ENCODE measurements around the gene UBAP2L.
"Not testable (repeated sequence)": the region's sequence is repeated elsewhere in the genome, so short reads cannot be mapped to it uniquely, and the experiment has no call there.

Gene UBAP2L

DNA sequence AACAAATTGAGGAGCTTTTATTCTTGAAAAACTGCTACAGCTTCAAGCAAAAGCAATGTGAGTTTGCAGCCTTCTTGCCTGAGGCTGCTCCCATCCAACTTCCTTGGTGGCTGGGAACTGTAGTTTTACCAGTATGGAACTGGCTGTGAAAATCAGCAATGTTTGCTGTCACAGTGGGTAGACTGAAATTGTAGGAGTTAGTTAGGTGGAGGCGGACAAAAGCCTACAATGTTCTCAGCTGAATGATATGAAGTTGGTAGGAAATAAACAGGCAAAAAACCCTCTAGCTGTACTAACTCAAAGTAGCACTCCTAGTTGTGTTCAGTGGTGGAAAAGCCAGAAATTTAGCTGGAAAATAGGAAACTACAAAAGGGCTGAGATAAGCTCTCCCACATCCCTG, 70.2 kb downstream of the UBAP2L start:
- H3K4me3 ChIP-seq, result no peak overlapping the region
- no peak overlapping the region for H3K27ac ChIP-seq

DNA sequence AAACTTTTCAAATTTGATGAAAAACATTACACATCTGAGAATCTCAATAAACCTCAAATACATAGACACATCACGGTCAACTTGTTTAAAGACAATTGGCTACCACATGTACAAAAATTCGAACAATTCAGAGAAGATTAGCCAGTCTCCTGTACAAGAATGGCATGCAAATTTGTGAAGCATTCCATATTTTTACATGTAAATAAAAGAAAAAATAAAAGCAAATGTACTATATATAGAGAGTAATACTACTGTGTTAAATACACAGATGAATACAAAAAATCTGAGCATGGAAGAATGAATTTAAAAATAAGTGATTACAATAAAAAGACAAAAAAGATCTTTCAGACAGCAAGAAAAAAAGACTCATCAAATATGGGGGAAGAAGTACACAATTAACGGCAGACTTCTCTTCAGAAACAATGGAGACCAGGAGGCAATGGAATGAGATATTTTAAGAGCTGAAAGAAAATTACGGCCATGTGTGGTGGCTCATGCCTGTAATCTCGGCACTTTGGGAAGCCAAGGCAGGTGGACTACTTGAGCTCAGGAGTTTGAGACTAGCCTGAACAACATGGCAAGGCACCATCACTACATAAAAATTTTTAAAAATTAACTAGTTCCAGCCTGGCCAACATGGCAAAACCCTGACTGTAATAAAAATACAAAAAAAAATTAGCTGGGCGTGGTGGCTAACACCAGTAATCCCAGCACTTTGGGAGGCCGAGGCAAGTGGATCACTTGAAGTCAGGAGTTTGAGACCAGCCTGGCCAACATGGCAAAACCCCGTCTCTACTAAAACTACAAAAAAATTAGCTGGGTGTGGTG, 74.9 kb downstream of the UBAP2L start:
- Histone ChIP-seq H3K4me3 (no peak overlapping the region), H3K27ac (no peak overlapping the region)

DNA sequence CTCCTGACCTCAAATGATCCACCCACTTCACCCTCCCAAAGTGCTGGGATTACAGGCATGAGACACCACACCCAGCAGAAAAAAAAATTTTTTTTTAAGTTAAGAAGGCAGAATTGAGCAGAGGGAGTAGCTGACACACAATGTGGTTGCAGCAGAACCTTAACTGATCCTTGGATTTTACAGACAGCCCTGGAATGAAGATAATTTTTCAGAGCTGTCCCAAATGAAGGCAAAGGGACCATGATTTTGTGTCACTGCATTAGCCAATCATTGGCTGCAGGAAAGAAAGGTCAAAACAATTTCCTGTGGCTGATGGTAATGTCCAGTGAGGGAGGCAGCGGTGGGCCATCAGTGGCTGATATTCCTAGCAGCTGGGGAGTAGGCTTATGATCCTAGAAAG, 80.8 kb downstream of the UBAP2L start:
- Histone ChIP-seq H3K27ac (no peak overlapping the region), H3K4me3 (no peak overlapping the region)

DNA sequence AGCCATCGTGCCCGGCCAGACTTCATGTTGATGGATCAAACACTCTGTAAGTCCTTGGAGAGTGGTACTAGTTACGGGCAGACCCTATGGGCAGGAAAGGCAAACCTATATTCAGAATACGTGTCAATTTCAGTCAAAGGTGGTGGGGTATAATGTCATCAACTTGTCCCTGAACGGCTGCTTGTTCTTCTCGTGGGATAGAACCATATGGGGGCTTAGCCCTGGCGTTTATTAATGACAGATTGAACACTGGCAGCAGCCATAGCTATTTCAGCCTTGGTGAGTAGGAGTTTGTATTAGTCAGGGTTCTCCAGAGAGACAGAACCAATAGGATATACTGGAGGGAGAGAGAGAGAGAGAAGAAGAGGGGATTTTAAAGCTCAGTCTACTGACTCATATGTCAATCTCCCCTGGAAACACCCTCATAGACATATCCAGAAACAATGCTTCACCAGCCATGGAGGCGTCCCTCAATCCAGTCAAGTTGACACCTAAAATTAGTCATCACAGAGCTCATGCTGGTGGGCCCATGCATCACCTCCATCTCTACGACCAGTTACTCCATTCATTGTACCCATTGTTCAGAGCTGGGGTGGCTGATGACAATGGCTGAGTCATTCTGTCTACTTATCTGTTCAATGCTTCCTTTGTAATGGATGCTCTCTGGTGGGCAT, 84.0 kb downstream of the UBAP2L start:
- H3K27ac ChIP-seq, result no peak overlapping the region
- H3K4me3 ChIP-seq, result no peak overlapping the region

DNA sequence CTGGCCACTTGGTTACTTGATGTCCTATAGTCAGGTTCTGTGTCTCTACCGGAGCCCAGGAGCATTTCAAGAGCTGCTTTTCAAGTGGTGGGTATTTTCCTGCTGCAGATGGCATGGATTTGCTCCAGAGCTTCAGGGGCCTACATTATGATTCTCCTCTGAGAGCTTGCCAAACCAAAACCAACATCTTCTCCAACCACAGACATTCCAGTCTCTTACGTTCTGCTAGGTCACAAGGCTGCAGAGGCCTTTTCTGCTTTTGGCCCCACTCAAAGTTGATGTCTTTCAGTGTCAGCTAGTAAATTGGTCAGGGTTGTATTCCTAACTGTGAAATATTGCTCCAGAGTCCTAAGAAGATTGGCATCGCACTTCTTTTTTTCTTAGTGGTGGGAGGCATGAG, 85.4 kb downstream of the UBAP2L start:
- H3K27ac ChIP-seq, result no peak overlapping the region
- no peak overlapping the region for H3K4me3 ChIP-seq

DNA sequence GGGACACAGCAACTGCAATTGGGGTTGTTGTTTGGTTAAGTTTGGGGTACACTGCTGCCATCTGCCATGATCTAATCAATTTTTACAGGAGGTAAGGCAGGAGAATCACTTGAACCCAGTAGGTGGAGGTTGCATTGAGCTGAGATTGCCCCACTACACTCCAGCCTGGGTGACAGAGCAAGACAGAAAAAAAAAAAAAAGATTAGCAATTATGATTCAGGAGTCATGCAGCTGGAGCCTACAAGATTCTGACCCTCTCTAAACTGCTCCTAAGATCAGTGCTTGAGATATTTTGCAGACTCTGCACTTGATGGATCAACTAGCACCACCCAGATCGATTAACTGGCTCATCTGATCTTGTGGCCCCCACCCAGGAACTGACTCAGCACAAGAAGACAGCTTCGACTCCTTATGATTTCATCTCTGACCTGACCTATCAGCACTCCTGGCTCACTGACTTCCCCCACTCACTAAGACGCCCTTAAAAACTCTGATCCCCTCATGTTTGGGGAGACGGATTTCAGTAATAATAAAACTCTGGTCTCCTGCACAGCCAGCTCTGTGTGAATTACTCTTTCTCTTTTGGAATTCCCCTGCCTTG, 87.0 kb downstream of the UBAP2L start:
- not testable (repeated sequence) for H3K4me3 ChIP-seq, H3K27ac ChIP-seq

DNA sequence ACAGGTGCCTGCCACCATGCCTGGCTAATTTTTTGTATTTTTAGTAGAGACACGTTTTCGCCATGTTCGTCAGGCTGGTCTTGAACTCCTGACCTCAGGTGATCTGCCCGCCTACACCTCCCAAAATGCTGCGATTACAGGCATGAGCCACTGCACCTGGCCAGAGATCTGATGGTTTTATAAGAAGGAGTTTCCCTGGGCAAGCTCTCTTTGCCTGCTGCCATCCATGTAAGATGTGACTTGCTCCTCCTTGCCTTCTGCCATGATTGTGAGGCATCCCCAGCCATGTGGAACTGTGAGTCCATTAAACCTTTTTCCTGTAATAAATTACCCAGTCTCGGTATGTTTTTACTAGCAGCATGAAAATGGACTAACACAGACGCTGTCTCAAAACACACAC, 88.4 kb downstream of the UBAP2L start:
- not testable (repeated sequence) for H3K27ac ChIP-seq, H3K4me3 ChIP-seq

DNA sequence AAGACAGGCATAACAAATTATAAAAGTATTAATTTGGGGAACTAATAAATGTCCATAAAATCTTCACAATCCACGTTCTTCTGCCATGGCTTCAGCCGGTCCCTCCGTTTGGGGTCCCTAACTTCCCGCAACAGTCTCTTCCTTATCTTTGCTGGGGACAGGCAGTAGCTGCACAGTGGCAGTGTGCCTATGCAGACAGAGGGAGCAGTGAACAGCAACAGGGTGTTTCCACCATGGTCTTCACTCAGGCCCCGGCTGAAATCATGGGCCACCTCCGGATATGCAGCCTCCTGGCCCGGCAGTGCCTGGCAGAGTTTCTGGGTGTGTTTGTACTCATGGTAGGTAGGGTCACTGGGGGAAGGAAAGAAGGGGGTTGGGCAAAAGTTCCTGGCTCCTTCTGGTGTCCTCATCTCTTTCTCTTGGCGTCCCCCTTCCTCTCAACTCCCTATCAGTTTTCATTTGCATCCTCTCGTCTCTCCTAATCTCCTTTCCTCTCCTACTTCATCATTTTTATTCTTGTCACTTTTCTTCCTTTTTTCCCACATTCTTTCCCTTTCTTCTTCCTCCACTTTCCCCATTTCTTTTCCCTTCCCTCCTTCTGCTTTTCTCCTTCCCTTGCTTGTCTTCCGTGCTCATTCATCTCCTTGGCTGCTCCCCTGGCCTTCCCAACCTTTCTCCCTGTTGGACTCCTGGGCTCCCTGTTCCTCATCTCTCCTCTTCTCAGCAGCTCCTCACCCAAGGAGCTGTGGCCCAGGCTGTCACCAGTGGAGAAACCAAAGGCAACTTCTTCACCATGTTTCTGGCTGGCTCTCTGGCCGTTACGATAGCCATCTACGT, 91.7 kb downstream of the UBAP2L start:
- not testable (repeated sequence) for H3K4me3 ChIP-seq, H3K27ac ChIP-seq

DNA sequence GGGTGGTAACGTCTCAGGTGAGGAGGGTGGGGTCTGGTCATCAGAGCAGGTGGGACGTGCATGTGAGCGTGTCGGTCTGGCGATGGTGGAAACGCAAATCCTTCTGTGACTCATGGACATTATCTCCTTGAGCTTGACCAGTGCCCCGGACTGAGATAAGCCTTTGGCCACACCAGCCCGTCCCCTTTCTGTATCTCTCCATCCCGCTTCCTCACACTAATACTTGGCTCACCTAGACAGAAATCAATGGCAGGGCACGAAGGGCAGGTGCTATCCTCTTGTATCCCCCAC, 92.3 kb downstream of the UBAP2L start:
- H3K4me3 ChIP-seq, result no peak overlapping the region
- no peak overlapping the region for H3K27ac ChIP-seq

DNA sequence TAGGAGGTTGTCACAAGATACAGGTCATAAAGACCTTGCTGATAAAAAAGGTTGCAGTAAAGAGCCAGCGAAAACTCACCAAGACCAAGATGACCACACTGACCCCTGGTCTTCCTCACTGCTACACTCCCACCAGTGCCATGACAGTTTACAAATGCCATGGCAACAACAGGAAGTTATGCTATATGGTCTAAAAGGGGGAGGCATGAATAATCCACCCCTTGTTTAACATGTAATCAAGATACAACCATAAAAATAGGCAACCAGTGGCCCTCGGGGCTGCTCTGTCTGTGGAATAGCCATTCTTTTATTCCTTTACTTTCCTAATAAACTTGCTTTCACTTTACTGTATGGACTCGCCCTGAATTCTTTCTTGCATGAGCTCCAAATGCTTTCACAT, 93.5 kb downstream of the UBAP2L start:
- not testable (repeated sequence) for H3K4me3 ChIP-seq, H3K27ac ChIP-seq

DNA sequence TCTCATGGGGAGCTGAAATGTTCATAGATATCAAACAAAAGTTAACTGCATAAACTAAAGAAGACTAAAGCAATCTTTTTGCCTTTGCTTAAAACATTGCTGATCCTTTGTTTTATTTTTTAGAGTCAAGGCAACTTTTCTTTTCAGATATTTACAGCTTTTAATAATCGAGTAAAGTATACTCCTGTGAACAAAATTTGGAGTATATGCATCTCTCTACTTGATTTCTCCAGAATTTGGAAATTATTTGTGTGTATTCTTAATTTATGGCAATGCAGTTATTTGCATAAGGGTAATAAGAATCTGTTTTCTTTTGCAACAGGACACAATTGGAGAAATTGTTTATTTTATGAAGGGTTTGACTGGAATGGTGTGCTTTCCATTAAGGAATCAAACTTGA, 95.9 kb downstream of the UBAP2L start:
- H3K27ac ChIP-seq, result no peak overlapping the region
- no peak overlapping the region for H3K4me3 ChIP-seq

DNA sequence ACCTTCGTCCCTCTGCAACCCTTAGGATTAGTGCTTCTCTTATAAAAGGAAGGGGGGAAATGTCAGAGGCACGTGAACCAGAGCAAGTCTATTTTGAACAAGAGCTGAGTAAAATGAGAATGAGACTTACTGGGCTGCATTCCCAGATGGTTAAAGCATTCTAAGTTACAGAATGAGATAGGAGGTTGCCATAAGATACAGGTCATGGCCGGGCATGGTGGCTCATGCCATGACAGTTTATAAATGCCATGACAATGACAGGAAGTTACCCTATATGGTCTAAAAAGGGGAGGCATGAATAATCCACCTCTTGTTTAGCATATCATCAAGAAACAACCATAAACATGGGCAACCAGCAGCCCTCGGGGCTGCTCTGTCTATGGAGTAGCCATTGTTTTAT, 97.6 kb downstream of the UBAP2L start:
- H3K4me3 ChIP-seq, result no peak overlapping the region
- no peak overlapping the region for H3K27ac ChIP-seq
